H1 (cell line): ENCODE data around the gene STK11IP. TPM values are rescaled to one million over a fixed set of nuclear protein-coding genes. Genes with fewer than 3 reads are reported as not detected.
A peak's percentile ranks its signal among the peaks of the same experiment; 100 is the strongest.

Source experiments
- BRCA1 ChIP-seq: IDR thresholded peaks from 2 replicates; pipeline ENCODE4 v1.6.1; 2012; ENCODE audit warnings: low read depth, low read length, improper control_type of control experiment
- CHD2 ChIP-seq: IDR thresholded peaks from 2 replicates; pipeline ENCODE4 v1.6.1; 2012; ENCODE audit warnings: low read length, improper control_type of control experiment
- CREB1 ChIP-seq: IDR thresholded peaks from 2 replicates; pipeline ENCODE4 v1.6.1; 2012; ENCODE audit warnings: inconsistent platforms
- GTF2F1 ChIP-seq: IDR thresholded peaks from 2 replicates; pipeline ENCODE4 v1.6.1; 2012; ENCODE audit warnings: low read depth, low read length, improper control_type of control experiment, borderline replicate concordance
- KDM1A ChIP-seq: fragments of 200-600, 300-600 bp; sonication (generic); IDR thresholded peaks from 2 replicates; pipeline ENCODE4 v1.7.1; 2016; ENCODE audit warnings: mild to moderate bottlenecking, low read length, borderline replicate concordance
- MAFK ChIP-seq: IDR thresholded peaks from 2 replicates; pipeline ENCODE4 v1.6.1; 2012; ENCODE audit warnings: low read depth, mild to moderate bottlenecking, improper control_type of control experiment, low read length
- POU5F1 ChIP-seq: IDR thresholded peaks from 2 replicates; pipeline ENCODE4 v1.6.1; 2011; ENCODE audit warnings: low read depth, mild to moderate bottlenecking, low read length, moderate library complexity
- SRF ChIP-seq: IDR thresholded peaks from 2 replicates; pipeline ENCODE4 v1.6.1; 2011; ENCODE audit warnings: mild to moderate bottlenecking, low read depth, low read length, moderate library complexity
- TAF1 ChIP-seq: IDR thresholded peaks from 2 replicates; pipeline ENCODE4 v1.6.1; 2011; ENCODE audit warnings: mild to moderate bottlenecking, low read depth, low read length
- TEAD4 ChIP-seq: IDR thresholded peaks from 2 replicates; pipeline ENCODE4 v1.6.1; 2012; ENCODE audit warnings: low read depth, low read length, inconsistent platforms, mixed read lengths
- polyA plus RNA-seq, 7 experiments: library from polyadenylated mRNA; depleted of rRNA in 3 of 7; stranded (reverse) in 5 of 7; unstranded in 2 of 7; fragments of >200 nt in 5 of 7; fragments of 200-250 nt in 2 of 7; gene quantifications; 1 replicate in 5 of 7; 2 replicates in 1 of 7; 4 replicates in 1 of 7; pipeline versions ENCODE4 v1.2.1 to v1.2.3, GENCODE V29; 2011 to 2013; ENCODE audit warnings: missing spikeins in 2 of 7, mixed read lengths in 2 of 7
- total RNA-seq: library from RNA; stranded (reverse); fragmentation: NEBNext Ultra II Directional; extraction: Animal tissue kit (Norgen Biotek cat#: 25700); gene quantifications from 2 replicates; pipeline ENCODE4 v1.2.1, GENCODE V29; 2021
- TF ChIP-seq, protein P1 (sequence below): fragments of 300-600 bp; sonication (generic); IDR thresholded peaks from 2 replicates; pipeline ENCODE4 v1.7.1; 2012; ENCODE audit warnings: low read length, moderate library complexity, mild to moderate bottlenecking, inconsistent platforms; ENCODE audit not compliant: insufficient replicate concordance

The STK11IP gene
- total and polyA plus RNA-seq, 2 of the 8 experiments (the other 6 are each of a cell fraction or from before 2014, with no cell fraction given): 18.5 to 29.6 TPM

DNA sequence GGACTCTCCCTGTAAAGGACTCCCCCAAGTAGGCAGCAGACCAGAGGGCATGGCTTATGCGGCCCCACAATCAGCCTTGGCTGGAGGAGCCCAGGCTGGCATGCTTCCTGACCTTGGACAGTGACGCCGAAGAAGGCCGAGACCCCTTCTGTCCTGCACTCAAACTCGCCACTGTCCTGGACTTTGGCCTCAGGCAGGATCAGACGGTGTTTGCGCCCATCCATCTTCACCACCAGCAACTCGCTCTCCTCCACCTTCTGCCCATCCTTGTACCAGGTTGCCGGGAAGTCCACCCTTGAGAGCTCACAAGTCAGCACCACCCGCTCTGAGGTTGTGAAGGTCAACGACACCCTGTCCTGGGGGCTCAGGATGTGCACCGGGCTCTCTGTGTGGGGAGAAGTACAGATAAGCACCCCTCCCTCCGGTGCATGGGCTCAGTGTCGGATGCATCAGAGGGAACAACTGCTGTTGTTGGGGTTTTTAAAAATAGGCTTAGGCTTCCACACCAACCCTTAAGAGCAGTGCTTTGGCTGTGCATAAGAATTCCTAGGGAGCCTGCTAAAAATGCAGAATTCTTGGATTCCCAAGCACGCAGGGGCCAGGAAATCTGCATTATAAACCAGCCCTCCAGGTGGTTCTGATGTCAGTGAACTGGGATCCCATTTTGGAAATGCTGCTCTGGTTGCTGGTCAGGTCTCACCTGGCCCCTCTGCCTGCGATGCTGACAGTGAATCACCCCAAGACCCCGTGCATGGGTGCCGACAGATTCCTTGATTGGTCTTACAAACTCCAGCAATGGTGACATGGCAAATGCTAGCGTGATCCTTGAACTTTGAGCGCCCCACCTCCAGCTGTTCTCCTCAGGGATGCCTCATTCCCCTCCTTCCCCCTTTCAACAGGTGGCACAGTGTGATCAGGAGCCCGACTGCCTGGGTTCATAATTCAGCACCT is 32.3 kb upstream of the STK11IP start (continued):
- TF ChIP-seq, protein P1, sequence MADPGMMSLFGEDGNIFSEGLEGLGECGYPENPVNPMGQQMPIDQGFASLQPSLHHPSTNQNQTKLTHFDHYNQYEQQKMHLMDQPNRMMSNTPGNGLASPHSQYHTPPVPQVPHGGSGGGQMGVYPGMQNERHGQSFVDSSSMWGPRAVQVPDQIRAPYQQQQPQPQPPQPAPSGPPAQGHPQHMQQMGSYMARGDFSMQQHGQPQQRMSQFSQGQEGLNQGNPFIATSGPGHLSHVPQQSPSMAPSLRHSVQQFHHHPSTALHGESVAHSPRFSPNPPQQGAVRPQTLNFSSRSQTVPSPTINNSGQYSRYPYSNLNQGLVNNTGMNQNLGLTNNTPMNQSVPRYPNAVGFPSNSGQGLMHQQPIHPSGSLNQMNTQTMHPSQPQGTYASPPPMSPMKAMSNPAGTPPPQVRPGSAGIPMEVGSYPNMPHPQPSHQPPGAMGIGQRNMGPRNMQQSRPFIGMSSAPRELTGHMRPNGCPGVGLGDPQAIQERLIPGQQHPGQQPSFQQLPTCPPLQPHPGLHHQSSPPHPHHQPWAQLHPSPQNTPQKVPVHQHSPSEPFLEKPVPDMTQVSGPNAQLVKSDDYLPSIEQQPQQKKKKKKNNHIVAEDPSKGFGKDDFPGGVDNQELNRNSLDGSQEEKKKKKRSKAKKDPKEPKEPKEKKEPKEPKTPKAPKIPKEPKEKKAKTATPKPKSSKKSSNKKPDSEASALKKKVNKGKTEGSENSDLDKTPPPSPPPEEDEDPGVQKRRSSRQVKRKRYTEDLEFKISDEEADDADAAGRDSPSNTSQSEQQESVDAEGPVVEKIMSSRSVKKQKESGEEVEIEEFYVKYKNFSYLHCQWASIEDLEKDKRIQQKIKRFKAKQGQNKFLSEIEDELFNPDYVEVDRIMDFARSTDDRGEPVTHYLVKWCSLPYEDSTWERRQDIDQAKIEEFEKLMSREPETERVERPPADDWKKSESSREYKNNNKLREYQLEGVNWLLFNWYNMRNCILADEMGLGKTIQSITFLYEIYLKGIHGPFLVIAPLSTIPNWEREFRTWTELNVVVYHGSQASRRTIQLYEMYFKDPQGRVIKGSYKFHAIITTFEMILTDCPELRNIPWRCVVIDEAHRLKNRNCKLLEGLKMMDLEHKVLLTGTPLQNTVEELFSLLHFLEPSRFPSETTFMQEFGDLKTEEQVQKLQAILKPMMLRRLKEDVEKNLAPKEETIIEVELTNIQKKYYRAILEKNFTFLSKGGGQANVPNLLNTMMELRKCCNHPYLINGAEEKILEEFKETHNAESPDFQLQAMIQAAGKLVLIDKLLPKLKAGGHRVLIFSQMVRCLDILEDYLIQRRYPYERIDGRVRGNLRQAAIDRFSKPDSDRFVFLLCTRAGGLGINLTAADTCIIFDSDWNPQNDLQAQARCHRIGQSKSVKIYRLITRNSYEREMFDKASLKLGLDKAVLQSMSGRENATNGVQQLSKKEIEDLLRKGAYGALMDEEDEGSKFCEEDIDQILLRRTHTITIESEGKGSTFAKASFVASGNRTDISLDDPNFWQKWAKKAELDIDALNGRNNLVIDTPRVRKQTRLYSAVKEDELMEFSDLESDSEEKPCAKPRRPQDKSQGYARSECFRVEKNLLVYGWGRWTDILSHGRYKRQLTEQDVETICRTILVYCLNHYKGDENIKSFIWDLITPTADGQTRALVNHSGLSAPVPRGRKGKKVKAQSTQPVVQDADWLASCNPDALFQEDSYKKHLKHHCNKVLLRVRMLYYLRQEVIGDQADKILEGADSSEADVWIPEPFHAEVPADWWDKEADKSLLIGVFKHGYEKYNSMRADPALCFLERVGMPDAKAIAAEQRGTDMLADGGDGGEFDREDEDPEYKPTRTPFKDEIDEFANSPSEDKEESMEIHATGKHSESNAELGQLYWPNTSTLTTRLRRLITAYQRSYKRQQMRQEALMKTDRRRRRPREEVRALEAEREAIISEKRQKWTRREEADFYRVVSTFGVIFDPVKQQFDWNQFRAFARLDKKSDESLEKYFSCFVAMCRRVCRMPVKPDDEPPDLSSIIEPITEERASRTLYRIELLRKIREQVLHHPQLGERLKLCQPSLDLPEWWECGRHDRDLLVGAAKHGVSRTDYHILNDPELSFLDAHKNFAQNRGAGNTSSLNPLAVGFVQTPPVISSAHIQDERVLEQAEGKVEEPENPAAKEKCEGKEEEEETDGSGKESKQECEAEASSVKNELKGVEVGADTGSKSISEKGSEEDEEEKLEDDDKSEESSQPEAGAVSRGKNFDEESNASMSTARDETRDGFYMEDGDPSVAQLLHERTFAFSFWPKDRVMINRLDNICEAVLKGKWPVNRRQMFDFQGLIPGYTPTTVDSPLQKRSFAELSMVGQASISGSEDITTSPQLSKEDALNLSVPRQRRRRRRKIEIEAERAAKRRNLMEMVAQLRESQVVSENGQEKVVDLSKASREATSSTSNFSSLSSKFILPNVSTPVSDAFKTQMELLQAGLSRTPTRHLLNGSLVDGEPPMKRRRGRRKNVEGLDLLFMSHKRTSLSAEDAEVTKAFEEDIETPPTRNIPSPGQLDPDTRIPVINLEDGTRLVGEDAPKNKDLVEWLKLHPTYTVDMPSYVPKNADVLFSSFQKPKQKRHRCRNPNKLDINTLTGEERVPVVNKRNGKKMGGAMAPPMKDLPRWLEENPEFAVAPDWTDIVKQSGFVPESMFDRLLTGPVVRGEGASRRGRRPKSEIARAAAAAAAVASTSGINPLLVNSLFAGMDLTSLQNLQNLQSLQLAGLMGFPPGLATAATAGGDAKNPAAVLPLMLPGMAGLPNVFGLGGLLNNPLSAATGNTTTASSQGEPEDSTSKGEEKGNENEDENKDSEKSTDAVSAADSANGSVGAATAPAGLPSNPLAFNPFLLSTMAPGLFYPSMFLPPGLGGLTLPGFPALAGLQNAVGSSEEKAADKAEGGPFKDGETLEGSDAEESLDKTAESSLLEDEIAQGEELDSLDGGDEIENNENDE: peak; percentile 81
- TF ChIP-seq POU5F1: no peak
- TF ChIP-seq MAFK: peak; percentile 15; the same call in 1 of the 2 replicates
- peak; percentile 97 for TF ChIP-seq TEAD4
- TF ChIP-seq TAF1: peak; percentile 65
- no peak for TF ChIP-seq KDM1A
- no peak for TF ChIP-seq BRCA1
- 0 out of 2 replicates have a peak, but pooled peaks have one; percentile 25 for TF ChIP-seq GTF2F1
- TF ChIP-seq CHD2: no peak
- TF ChIP-seq CREB1: no peak
- TF ChIP-seq SRF: no peak
